GM12874 (cell line): ENCODE results near the gene NSG2.

Source experiments
- CTCF ChIP-seq: IDR thresholded peaks from 2 replicates; pipeline ENCODE4 v1.5.1; 2011; ENCODE audit warnings: low read depth, mild to moderate bottlenecking, control low read depth, low read length, moderate library complexity; ENCODE audit not compliant: insufficient read depth

Gene NSG2

GRCh38 chr5:174155281-174155680 is 109.8 kb downstream of the NSG2 start:
- no peak for TF ChIP-seq CTCF

- TF ChIP-seq CTCF = no peak
Observed at GRCh38 chr5:174155706-174156105, 110.2 kb downstream of the NSG2 start.

- no peak for TF ChIP-seq CTCF
Observed at GRCh38 chr5:174157048-174157447, 111.5 kb downstream of the NSG2 start.
